GM21717 (cell line): ENCODE data around the gene ISOC2.
"Not testable (repeated sequence)": the region's sequence is repeated elsewhere in the genome, so short reads cannot be mapped to it uniquely, and the experiment has no call there.

Source experiments
- ATAC-seq: cut with Tn5 transposase; IDR thresholded peaks from one replicate; pipeline ENCODE4 v1.9.1; 2021; ENCODE audit warnings: mild to moderate bottlenecking, moderate library complexity; ENCODE audit not compliant: unreplicated experiment

Gene ISOC2

GRCh38 chr19:55443045-55443823, 18.2 kb downstream of the ISOC2 start, which contains the start of gene SHISA7:
Gene SHISA7, minus strand, starts transcription at chr19:55443300. Its CDS starts 437 bp downstream, at chr19:55442863.
- no peak for ATAC-seq

- no peak for ATAC-seq
Measured at GRCh38 chr19:55442372-55442961, 19.0 kb downstream of the ISOC2 start.

GRCh38 chr19:55441692-55442321, 19.6 kb downstream of the ISOC2 start:
- no peak for ATAC-seq

DNA sequence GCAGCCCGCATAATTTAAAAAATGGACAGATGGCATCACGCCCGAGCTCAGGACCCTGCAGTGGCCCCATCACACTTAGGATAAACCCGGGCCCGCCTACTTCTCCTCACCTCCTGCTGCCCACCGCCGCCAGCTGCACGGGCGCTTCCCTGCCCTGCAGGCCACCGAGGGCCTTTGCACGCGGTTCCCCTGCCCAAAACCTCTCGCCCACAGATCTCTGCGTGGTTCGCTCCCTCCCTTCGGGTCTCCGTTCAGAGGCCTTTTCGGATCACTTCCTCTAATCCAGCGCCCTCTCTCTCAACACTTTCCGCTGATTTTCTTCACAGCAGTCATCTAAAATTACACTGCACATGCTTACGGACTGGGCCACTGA, 20.1 kb downstream of the ISOC2 start:
- ATAC-seq = no peak

DNA sequence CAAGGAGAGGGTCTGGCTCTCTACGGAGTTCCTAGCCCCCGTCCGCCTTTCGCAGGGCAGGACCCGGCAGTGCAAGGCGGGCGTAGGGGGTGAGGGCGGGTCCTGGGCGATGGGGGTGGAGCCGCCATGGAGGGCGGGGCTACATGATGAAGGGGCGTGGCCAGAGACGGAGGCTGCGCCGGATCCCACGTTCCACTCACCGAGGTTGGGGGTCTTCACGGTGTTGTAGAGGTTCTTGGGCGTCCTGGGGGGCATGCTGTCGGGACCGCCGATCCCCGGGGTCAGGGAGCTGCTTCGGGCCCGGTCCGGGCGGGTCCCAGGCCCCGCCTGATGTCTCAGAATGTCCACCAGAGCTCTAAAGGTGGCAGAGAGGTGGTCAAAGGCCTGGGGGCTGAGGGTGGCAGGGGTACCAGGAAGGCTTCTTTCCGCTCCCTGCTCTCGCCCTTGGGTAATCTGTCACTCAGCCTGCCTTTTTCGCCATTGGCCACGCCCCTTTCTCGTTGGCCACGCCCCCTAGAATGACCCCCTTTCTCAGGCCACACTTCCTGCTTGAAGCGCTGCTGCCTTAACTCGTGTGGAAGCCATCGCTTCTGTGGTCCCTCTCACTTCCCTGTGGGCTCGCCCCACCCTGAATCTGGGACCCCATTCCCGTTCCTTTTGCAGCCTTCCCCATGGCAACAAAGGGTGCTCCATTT, 20.9 kb downstream of the ISOC2 start:
- ATAC-seq = no peak

GRCh38 chr19:55439052-55439451, 22.4 kb downstream of the ISOC2 start:
- ATAC-seq = no peak

GRCh38 chr19:55437410-55437809, 24.0 kb downstream of the ISOC2 start:
- no peak for ATAC-seq

DNA sequence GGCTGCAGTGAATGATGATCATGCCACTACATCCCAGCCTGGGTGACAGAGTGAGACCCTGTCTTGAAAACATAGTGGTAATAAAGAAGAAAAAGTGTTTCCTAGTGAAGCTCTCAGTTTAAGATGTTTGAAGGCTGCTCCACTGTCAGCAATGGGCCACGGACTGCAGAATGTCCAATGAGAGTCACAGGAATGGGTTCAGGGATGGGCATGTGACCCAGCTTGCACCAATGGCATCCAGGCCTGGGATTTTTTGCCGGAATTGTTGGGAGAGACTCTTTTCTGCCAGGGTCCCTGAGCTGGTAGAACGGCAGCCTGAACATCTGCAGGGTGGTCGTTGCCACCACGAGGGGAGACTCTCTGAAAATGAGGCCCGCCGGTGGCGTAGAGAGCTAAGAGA, 24.6 kb downstream of the ISOC2 start:
- no peak for ATAC-seq

- ATAC-seq = no peak
Measured at GRCh38 chr19:55435020-55435419, 26.4 kb downstream of the ISOC2 start.

DNA sequence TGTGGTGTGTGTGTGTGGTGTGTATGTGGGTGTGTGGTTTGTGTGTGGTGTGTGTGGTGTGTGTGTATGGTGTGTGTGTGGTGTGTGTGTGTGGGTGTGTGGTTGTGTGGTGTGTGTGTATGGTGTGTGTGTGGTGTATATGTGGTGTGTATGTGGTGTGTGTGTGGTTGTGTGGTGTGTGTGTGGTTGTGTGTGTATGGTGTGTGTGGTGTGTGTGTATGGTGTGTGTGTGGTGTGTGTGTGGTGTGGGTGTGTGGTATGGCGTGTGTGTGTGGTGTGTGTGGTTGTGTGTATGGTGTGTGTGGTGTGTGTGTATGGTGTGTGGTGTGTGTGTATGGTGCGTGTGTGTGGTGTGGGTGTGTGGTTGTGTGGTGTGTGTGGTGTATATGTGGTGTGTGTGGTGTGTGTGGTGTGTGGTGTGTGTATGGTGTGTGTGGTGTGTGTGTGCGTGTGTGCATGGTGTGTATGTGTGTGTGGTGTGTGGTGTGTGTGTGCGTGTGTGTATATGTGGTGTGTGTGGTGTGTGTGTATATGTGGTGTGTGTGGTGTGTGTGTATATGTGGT, 27.0 kb downstream of the ISOC2 start:
- ATAC-seq = no peak

- no peak for ATAC-seq
Measured at GRCh38 chr19:55433292-55433691, 28.1 kb downstream of the ISOC2 start.

GRCh38 chr19:55432241-55432959, 29.0 kb downstream of the ISOC2 start:
- no peak for ATAC-seq

DNA sequence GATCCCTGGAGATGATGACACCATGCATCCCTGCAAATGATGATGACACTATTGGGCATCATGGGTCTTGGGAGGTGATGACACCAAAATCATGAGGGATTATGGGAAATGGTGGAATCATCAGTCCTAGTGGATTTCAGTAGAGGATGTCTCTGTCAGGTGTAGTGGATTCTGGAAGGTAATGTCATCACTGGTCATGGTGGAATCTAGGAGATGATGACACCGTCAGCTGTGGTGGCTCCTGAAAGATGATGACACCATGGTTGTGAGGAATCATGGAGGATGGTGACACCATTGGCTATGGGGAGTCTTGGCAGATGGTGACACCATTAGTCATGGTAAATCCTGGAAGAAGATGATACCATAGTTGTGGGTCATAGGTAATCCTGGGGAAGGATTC, 30.3 kb downstream of the ISOC2 start:
- ATAC-seq = no peak

DNA sequence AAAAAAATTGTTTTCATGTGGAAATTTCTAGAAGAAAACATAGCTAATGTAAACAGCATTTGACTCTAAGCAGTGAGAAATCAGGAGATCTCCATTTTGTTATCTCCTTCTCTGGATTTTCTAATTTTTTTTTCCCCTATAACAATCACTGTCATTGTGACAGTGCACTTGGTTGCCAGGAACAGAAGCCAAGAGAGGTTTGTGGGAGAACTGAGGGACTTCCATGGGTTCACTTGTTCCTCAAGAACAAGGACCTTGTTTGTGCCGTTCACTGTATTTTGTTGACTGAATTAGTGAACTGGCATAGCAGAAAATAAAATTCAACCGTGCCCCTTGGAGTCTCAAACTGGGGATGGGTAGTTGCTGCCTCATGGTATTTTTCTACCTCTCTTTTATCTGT, 35.4 kb downstream of the ISOC2 start:
- ATAC-seq = no peak

- ATAC-seq = no peak
Measured at GRCh38 chr19:55424518-55424917, 36.9 kb downstream of the ISOC2 start.

DNA sequence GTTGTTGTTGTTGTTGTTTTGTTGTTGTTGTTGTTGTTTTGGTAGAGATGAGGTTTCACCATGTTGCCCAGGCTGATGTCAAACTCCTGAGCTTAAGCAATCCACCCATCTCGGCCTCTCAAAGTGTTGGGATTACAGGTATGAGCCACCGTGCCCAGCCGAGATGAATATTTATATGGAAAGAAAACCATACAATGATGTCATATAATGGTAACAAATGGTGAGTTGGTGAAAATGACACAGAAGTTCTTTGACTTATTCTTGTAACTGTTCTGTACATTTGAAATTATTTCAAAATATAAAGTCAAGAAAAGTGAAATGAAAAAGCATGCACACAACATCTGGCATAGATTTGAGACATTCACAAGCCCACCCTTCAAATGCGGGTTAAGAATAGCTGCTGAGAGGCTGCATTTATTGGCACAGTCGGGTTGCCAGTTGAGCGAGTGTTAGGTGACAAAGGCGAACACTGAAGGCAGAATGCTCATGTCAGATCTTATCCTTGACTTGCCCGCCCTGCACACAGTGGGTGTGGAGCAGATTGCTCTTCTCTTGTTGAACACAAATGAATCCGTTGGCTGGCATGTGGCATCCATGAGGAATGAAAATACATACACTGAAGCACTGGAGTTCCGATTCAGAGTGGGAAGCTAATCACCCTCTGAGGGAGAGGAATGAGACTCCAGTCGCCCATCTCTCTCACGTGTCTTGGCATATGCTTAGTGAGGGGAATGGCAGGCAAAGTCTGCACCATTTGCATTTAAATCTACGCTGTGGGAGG, 38.0 kb downstream of the ISOC2 start:
- ATAC-seq = no peak

DNA sequence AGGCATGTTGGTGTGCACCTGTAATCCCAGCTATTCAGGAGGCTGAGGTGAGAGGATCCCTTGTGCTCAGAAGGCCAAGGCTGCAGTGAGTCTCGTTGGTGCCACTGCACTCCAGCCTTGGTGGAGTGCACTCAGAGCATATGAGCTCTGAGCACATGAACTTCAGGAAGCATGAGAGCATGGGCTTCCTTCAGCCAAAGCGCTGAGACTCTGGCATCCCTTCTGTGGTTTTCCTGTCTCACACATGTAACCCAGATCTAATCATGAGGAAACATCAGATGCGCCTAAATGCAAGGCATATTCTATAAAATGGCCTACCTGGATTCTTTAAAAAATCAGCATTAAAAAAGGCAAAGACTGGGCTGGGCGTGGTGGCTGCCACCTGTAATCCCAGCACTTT, 40.2 kb downstream of the ISOC2 start:
- ATAC-seq = not testable (repeated sequence)

DNA sequence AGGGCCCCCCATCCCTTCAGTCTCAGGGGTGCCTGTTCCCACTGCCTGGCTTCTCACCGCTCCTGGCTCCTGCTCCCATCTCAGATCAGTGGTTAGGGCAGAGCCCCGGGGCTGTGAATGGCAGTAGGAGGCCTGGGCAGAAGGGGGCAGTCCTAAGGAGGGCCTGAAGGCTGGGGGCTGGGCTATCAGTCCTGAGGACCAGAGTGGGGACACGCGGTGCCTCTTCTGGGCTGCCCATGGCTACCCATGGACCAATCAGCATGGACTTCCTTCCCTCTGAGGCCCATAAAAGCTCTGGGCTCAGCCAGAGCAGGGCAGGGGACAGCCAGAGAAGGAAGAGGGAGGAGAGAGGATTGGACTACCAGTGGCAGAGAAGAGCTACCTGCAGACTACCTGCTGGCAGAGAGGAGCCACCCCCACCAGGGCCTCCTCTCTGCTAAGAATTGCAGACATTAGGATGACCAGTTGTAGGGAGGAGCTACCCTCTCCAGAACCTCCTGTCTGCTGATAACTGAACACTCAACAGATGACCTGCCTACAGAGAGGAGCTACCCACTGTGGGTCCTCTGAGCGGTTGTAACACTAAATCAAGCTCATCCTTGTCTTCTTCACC, 41.7 kb downstream of the ISOC2 start:
- ATAC-seq = no peak

DNA sequence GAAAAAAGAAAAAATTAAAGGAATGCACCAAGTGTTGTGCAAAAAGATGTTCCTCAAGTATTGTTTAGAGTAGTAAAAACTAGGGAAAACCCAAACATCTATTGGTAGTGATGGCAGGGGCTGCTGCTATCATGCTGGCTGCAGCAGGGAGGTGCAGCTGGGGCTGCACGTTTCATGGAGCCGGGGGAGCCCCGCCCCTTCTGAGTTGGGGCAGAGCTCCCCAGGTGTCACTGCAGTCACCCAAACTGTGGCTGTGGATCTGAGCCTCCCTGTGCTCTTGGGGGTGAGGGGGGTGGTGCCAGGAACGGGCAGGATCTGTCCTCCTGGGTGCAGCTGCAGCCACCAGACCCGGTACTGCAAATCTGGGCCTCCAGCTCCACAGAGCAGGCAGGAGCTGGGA, 42.3 kb downstream of the ISOC2 start:
- ATAC-seq = no peak
